Activated naive CD4-positive, alpha-beta T cell treated with anti-CD3 and anti-CD28 coated beads, Interleukin-2, amount 50 U/mL, for 72 hours (primary cell): ENCODE results near the gene RS1. TPM values are rescaled to one million over a fixed set of nuclear protein-coding genes. Genes with fewer than 3 reads are reported as not detected.

Source experiments
- ATAC-seq, 2 donors: fragments of 150-1000 bp; cut with Tn5 transposase; 2 replicates each; pipeline ENCODE4 v1.10.0; 2021; ENCODE audit warnings: mild to moderate bottlenecking in 2 of 2, moderate library complexity in 2 of 2
- DNase-seq, 2 donors: peaks; one replicate each; pipeline ENCODE4 v3.0.0; 2021 to 2022; ENCODE audit warnings: low spot score in 2 of 2
- H3K27ac Mint-ChIP-seq, 2 donors: one replicate each; pipeline ENCODE4 v1.8.0; 2022; ENCODE audit warnings: mild to moderate bottlenecking in 2 of 2, mixed read lengths in 2 of 2
- H3K36me3 Mint-ChIP-seq, 2 donors: one replicate each; pipeline ENCODE4 v1.8.0; 2022; ENCODE audit warnings: mixed read lengths in 2 of 2
- H3K9me3 Mint-ChIP-seq, 2 donors: one replicate each; pipeline ENCODE4 v1.8.0; 2022; ENCODE audit warnings: mixed read lengths in 2 of 2
- total RNA-seq, 2 donors: library from RNA; stranded (reverse); gene quantifications; one replicate each; pipeline ENCODE4 v1.2.3, GENCODE V29; 2022

Gene RS1
- total RNA-seq, 2 donors from 2014 or later: not detected

- no peak for ATAC-seq
These were observed 32.6 kb downstream of the RS1 start for GRCh38 chrX:18639280-18639679.

DNA sequence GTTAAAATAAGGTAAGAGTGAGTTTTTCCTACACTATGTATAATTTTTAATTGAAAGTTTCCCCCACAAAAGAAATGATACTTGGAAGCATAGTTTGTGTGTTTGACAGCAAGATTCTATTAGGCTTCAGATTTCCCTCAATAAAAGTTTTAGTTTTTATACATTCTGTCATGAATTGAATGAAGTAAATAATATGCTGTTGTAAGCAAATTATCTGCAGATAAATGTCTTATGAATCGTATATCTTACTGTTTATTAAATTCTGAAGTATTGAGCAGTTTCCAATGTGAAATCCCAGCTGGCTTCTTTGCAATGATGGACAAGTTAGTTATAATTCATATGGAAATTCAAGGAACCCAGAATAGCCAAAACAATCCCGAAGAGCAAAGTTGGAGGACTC is 33.5 kb downstream of the RS1 start:
- DNase-seq (no peak), ATAC-seq (no peak)
- Mint-ChIP-seq H3K27ac (no peak overlapping the region), H3K36me3 (no peaks in the 10 kb centered on the region), H3K9me3 (no peaks in the 10 kb centered on the region)

More at GRCh38 chrX:18639280-18639679, 32.6 kb downstream of the RS1 start:
- Mint-ChIP-seq H3K27ac (no peak overlapping the region), H3K9me3 (no peaks in the 10 kb centered on the region), H3K36me3 (no peaks in the 10 kb centered on the region)
- DNase-seq: no peak

DNA sequence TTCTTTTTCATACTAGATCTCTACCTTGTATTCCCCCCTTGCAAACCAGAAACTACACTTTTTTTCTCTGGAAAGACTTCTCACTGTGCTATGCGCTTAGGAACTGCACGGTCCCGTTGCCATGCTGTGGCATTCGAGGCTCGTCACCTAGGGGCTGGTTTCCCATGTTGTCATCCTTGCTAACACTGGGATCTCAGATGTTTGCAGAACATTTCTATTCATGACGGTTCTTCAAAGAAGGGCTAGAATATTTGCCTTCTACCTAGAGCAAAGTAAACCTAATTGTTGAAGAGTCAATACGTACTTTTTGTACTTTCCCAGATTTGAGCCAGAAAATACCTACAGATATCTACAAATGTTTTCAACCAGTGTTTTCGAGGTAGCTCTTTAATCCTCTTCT is 41.0 kb downstream of the RS1 start:
- DNase-seq: no peak
- Mint-ChIP-seq H3K36me3 (no peaks in the 10 kb centered on the region), H3K9me3 (no peaks in the 10 kb centered on the region), H3K27ac (no peak overlapping the region)
- ATAC-seq: no peak

DNA sequence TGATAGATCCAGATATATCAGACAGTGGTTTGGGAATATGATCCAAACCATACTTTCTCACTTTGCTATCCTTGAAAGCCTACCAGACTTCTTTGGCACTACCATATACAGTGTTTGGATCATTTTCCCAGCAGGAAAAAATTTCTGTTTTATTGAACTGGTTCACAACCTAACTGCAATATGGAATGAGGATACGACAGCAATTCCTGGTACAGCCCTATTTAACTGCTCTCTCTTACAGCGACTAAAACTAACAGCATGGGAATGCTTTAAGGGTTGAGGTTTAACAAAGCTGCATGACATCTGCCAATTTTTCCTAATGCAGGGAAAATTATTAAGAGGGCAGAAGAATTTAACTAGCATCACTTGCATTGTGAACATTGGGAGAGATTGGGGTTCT is 47.3 kb downstream of the RS1 start:
- no peak for DNase-seq
- Mint-ChIP-seq H3K9me3 (no peaks in the 10 kb centered on the region), H3K36me3 (no peaks in the 10 kb centered on the region), H3K27ac (no peak overlapping the region)
- ATAC-seq: no peak

GRCh38 chrX:18620349-18620748 is 51.6 kb downstream of the RS1 start:
- ATAC-seq (no peak), DNase-seq (no peak)
- Mint-ChIP-seq H3K36me3 (no peaks in the 10 kb centered on the region), H3K27ac (no peak overlapping the region), H3K9me3 (no peaks in the 10 kb centered on the region)

DNA sequence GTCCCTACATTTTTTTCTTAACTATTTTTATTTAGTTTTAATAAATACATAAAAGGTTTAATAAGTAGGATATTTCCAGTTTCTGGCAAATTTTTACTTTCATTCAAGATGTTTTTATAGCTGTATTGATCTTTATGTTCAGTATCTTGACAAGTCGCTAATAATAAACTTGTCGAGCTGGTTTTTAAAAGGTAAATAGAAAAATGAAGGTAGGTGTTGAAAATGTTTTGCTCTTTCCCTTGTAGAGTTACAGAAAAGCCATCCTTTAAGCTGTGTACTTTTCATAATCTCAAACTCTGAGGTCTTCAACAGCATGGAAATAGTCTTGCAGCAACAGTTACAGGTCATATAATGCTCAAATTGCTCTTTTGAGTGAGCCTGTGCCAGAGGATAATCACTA is 52.6 kb downstream of the RS1 start:
- Mint-ChIP-seq H3K9me3 (no peaks in the 10 kb centered on the region), H3K27ac (no peak overlapping the region), H3K36me3 (no peaks in the 10 kb centered on the region)
- DNase-seq (no peak), ATAC-seq (no peak)

GRCh38 chrX:18617407-18617750 is 54.5 kb downstream of the RS1 start:
- no peaks in the 10 kb centered on the region for H3K9me3 Mint-ChIP-seq
- no peak overlapping the region for H3K27ac Mint-ChIP-seq
- ATAC-seq: no peak
- no peaks in the 10 kb centered on the region for H3K36me3 Mint-ChIP-seq
- DNase-seq: no peak

DNA sequence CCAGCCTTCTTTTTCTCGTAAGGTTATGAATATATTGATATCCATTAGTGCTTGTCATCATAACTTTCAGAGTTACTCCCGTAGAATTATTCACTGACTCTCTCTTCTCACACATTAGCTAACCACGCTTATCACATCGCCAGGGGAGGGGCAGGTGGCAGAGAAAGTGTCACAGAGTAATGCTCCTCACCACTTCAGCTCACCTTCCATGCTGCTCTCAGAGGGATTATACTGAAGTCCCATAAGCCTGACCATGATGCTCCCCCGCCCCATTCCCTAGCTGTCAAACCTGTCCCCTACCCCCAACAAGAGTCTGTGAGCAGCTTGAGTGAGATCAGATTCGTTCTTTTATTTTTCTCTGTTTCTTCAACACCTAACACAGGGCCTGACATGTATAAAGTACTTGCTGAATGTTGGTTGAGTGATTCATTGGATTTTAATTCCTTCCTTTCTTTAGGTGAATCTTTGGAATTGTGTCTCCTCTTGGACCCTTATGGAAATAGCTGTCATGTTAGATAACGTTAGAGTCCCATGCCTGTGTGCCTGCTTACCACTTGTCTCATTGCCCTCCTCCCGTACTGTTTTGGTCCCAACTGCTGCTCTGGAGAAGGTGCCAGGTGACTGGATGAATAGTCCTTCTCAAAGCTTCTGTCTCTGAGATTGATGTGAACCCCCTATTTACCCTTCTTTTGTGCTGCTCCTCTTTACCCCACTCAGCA is 55.1 kb downstream of the RS1 start:
- Mint-ChIP-seq H3K9me3 (no peaks in the 10 kb centered on the region), H3K36me3 (no peaks in the 10 kb centered on the region), H3K27ac (no peak overlapping the region)
- DNase-seq (no peak), ATAC-seq (no peak)

DNA sequence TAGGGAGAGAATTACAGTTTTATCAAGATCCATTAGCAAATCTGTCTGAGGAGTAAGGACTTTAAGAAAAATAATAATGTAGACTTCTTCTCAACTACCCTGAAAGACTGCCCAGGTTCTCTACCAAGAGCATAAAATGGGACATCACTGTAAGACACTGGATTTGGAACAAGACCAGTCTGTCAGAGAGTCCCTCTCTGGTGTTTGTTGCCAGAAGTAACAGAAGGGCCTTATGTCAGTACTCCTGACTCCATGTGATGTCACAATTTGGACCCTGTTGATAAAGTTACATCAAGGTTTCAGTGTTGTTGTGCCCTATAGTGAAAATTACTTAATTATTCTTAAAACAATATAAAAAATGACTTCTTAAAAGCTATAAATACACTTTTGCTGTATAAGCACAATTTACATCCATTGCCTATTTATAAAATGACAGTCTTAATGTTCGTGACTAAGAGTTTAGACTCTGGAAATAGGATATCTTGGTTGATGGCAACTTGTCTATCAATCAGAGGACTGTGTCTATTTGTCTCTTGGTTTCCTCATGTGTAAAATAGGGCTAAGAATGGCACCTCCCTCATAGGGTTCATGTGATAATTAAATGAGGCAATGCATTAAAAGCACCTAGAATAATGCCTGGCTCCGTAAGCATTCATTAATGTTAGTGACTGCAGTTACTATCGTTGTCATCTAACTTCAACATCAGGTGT is 57.8 kb downstream of the RS1 start:
- ATAC-seq (no peak), DNase-seq (no peak)
- Mint-ChIP-seq H3K9me3 (no peaks in the 10 kb centered on the region), H3K27ac (no peak overlapping the region), H3K36me3 (no peaks in the 10 kb centered on the region)

DNA sequence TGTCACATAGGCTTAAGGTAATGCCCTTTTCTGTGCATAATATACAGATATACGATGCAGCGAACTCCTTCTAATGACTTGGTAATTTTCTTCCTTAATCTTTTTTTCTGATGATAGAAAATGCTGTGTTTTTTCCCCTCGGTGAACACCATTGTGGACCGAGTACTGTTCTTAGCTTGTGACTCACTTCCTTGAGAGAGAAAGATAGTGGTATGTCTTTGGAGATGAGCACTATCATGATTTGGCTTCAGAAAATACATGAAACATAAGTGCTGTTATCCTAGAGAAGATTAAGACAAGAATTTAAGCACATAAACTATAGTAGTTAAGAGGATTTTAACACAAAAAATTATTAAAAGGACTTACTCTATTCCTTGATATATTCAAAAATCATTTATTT is 63.9 kb downstream of the RS1 start:
- ATAC-seq (no peak), DNase-seq (no peak)
- H3K27ac Mint-ChIP-seq: no peak overlapping the region
- H3K9me3 Mint-ChIP-seq: no peaks in the 10 kb centered on the region
- no peaks in the 10 kb centered on the region for H3K36me3 Mint-ChIP-seq

DNA sequence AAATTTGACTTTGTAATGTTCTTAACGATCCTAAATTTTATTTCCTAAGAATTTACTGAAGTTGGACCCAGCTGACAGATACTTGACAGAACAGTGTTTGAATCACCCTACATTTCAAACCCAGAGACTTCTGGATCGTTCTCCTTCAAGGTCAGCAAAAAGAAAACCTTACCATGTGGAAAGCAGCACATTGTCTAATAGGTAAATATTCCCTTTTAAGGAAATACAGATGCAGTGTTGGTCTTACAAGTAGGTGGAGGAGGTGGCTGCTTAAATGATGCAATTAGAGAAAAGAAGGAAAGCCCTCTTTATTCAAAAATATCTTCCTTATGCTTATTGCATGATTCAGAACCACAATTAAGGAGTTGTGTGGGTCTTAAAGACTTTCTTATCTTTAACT is 73.5 kb downstream of the RS1 start:
- no peaks in the 10 kb centered on the region for H3K9me3 Mint-ChIP-seq
- H3K27ac Mint-ChIP-seq: peak overlapping the region in 1 of 2 donors; percentile 50
- ATAC-seq (no peak), DNase-seq (no peak)
- no peaks in the 10 kb centered on the region for H3K36me3 Mint-ChIP-seq

- DNase-seq: no peak
- ATAC-seq: no peak
- no peak overlapping the region for H3K27ac Mint-ChIP-seq
- H3K36me3 Mint-ChIP-seq: peaks cover 0 to 2% of the 10 kb centered on the region in 2 donors
- no peaks in the 10 kb centered on the region for H3K9me3 Mint-ChIP-seq
These were observed 75.8 kb downstream of the RS1 start for GRCh38 chrX:18596096-18596495.

GRCh38 chrX:18594079-18594478 is 77.8 kb downstream of the RS1 start:
- H3K27ac Mint-ChIP-seq: no peak overlapping the region
- ATAC-seq (no peak), DNase-seq (no peak)
- no peaks in the 10 kb centered on the region for H3K9me3 Mint-ChIP-seq
- peaks cover 0 to 6% of the 10 kb centered on the region in 2 donors for H3K36me3 Mint-ChIP-seq

DNA sequence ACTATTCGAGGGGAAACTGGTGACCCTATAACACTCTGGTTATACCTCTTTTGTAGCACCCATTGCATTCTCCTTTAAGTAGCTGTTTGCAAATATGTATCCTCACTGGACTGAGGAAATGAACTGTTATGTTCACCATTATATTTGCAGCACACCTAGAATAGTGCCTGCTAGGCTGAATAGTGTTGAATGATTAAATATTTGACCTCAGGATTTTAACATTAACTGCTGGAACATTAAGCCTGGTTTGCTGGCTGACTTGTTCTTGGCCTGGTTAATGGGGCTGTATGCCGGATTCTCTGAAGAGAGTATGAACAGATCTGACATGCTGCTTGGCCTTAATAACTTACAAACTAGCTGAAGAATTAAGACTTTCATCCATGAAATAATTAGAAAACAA is 80.1 kb downstream of the RS1 start:
- ATAC-seq (no peak), DNase-seq (no peak)
- Mint-ChIP-seq H3K27ac (peak overlapping the region in 1 of 2 donors; percentile 66), H3K9me3 (no peaks in the 10 kb centered on the region), H3K36me3 (peaks cover 0 to 6% of the 10 kb centered on the region in 2 donors)

Other genes with a start within 250 kb of the RS1 start
- gene CDKL5, start 246.5 kb downstream of the RS1 start, total RNA-seq: 1 to 10 TPM; 1.1 to 1.3 TPM
- gene PPEF1, start 35.5 kb upstream of the RS1 start, total RNA-seq: not detected